Measurements from ENCODE around the gene SLC25A51.
"Not testable (repeated sequence)": the region's sequence is repeated elsewhere in the genome, so short reads cannot be mapped to it uniquely, and the experiment has no call there.

SLC25A51 gene

GRCh38 chr9:37919246-37919955 is 15.5 kb upstream of the SLC25A51 start:
- no peak for DNase-seq

- DNase-seq: no peak
Observed at GRCh38 chr9:37918665-37919170, 14.8 kb upstream of the SLC25A51 start.

GRCh38 chr9:37917801-37918664 is 14.1 kb upstream of the SLC25A51 start:
- no peak for DNase-seq

GRCh38 chr9:37917313-37917731 is 13.4 kb upstream of the SLC25A51 start:
- no peak for DNase-seq

GRCh38 chr9:37916471-37917312 is 12.8 kb upstream of the SLC25A51 start:
- DNase-seq: no peak

- DNase-seq: no peak
Observed at GRCh38 chr9:37915911-37916470, 12.1 kb upstream of the SLC25A51 start.

- no peak for DNase-seq
Observed at GRCh38 chr9:37914701-37915358, 10.9 kb upstream of the SLC25A51 start.

- no peak for DNase-seq
Observed at GRCh38 chr9:37914154-37914551, 10.2 kb upstream of the SLC25A51 start.

- DNase-seq: peak; percentile 84
Observed at GRCh38 chr9:37913480-37914153, 9.7 kb upstream of the SLC25A51 start.

GRCh38 chr9:37911271-37911681 is 7.3 kb upstream of the SLC25A51 start:
- DNase-seq: no peak

GRCh38 chr9:37910271-37910670 is 6.3 kb upstream of the SLC25A51 start:
- no peak for DNase-seq

GRCh38 chr9:37909836-37910235 is 5.9 kb upstream of the SLC25A51 start:
- not testable (repeated sequence) for DNase-seq

GRCh38 chr9:37909326-37909725 is 5.4 kb upstream of the SLC25A51 start:
- no peak for DNase-seq

- DNase-seq: no peak
Observed at GRCh38 chr9:37908698-37909186, 4.8 kb upstream of the SLC25A51 start.

GRCh38 chr9:37908283-37908682 is 4.4 kb upstream of the SLC25A51 start:
- no peak for DNase-seq

GRCh38 chr9:37906312-37907239 is 2.6 kb upstream of the SLC25A51 start:
- no peak for DNase-seq

- DNase-seq: no peak
Observed at GRCh38 chr9:37905776-37906175, 1.8 kb upstream of the SLC25A51 start.

- DNase-seq: no peak
Observed at GRCh38 chr9:37905131-37905505, 1.2 kb upstream of the SLC25A51 start.

- DNase-seq: peak; percentile 18
Observed at GRCh38 chr9:37904445-37905130, 661 bp upstream of the SLC25A51 start.
